ENCODE data around the gene AMDHD1.
A peak's percentile ranks its signal among the peaks of the same experiment; 100 is the strongest.

The AMDHD1 gene

DNA sequence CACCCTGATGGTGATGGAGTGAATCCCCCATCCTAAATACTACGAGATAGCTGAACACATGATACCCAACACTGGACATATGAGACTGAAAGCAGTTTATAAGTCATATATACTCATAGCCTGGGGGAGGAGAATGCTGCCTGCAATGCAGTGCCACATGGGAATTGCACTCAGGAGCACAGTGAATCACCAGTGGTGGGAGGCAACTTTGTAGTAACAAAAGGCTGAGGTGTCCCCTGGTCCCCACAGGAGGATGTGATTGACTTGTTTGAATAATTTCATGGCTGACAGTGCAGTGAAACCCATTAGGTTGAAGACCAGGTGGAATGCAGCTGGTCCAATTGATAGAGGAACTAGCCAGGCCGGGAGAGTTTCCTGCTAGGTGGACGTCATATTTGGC is 20.9 kb upstream of the AMDHD1 start:
- Histone ChIP-seq H3K27me3 (replicated peaks in 2 of 5; ENCODE audit: control insufficient read depth in 4 of 5, insufficient read depth in 5 of 5, low read length in 4 of 5) (peaks cover 0 to 2% (median 0%) of the 10 kb centered on the region in 5 experiments), H3K36me3 (ENCODE audit: control insufficient read depth in 4 of 4, insufficient read depth in 4 of 4, low read length in 3 of 4) (no peaks in the 10 kb centered on the region), H3K4me1 (ENCODE audit: control extremely low read depth in 1 of 4, control insufficient read depth in 4 of 4, insufficient read depth in 4 of 4, low read length in 3 of 4) (no peaks in the 10 kb centered on the region), H3K4me3 (ENCODE audit: control insufficient read depth in 1 of 7, extremely low read depth in 1 of 7, insufficient read depth in 4 of 7, low read depth in 2 of 7, low read length in 6 of 7) (no peak overlapping the region), H3K9me3 (ENCODE audit: control extremely low read depth in 1 of 5, control insufficient read depth in 4 of 5, insufficient read depth in 2 of 5, low read depth in 1 of 5, low read length in 4 of 5) (peaks cover 0 to 1% (median 0%) of the 10 kb centered on the region in 5 experiments), H3K27ac (ENCODE audit: insufficient read depth in 1 of 2, low read depth in 1 of 2, low read length in 2 of 2, poor library complexity in 1 of 2, severe bottlenecking in 2 of 2) (no peak overlapping the region)
- DNase-seq = peak in 1 of 3 donors; percentile 13
- ChIA-PET POLR2A (no interaction called here), CTCF (interaction anchor here (1.6 kb wide), 1 partner anchor 77 kb away, joined by 7 read pairs; no protein-coding TSS in a partner anchor)
- WGBS (ENCODE audit: insufficient coverage) = 11% methylated on average over 2 of the region's 3 CpGs

DNA sequence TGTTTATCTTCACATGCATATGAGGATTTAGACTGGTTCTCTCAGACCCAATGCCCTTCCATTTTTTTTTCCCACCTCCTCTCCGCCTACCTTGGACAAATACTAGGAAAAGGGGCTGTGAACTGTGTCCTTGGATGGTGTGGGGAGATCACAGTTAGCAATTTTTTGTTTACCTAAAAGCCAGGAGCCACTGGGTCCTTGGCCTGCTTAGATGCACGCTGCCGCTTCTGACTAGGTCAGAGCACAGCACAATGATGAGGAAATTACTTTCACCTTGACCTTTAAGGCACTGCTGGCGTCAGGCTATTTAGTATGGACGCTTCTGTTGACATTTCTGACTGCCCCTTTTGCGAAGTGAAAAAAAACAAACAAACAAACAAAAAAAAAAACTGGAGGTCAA is 2.6 kb upstream of the AMDHD1 start:
- CTCF ChIA-PET = interaction anchor here (0.9 to 2.3 kb wide), 3 partner anchors 22 to 59 kb away, joined by 3 to 17 read pairs (median 4); no protein-coding TSS in a partner anchor
- H3K27ac ChIP-seq (ENCODE audit: insufficient read depth in 1 of 2, low read depth in 1 of 2, low read length in 2 of 2, poor library complexity in 1 of 2, severe bottlenecking in 2 of 2) = no peak overlapping the region
- H3K36me3 ChIP-seq (ENCODE audit: control insufficient read depth in 4 of 4, insufficient read depth in 4 of 4, low read length in 3 of 4) = no peaks in the 10 kb centered on the region
- no peak overlapping the region for H3K4me3 ChIP-seq (ENCODE audit: control insufficient read depth in 1 of 7, extremely low read depth in 1 of 7, insufficient read depth in 4 of 7, low read depth in 2 of 7, low read length in 6 of 7)
- peaks cover 0 to 13% (median 7%) of the 10 kb centered on the region in 4 experiments for H3K4me1 ChIP-seq (ENCODE audit: control extremely low read depth in 1 of 4, control insufficient read depth in 4 of 4, insufficient read depth in 4 of 4, low read length in 3 of 4)
- no peak for DNase-seq
- WGBS (ENCODE audit: insufficient coverage) = 100% methylated on average over 2 of the region's 6 CpGs
- POLR2A ChIA-PET = no interaction called here
- no peaks in the 10 kb centered on the region for H3K27me3 ChIP-seq (replicated peaks in 2 of 5; ENCODE audit: control insufficient read depth in 4 of 5, insufficient read depth in 5 of 5, low read length in 4 of 5)
- no peaks in the 10 kb centered on the region for H3K9me3 ChIP-seq (ENCODE audit: control extremely low read depth in 1 of 5, control insufficient read depth in 4 of 5, insufficient read depth in 2 of 5, low read depth in 1 of 5, low read length in 4 of 5)

DNA sequence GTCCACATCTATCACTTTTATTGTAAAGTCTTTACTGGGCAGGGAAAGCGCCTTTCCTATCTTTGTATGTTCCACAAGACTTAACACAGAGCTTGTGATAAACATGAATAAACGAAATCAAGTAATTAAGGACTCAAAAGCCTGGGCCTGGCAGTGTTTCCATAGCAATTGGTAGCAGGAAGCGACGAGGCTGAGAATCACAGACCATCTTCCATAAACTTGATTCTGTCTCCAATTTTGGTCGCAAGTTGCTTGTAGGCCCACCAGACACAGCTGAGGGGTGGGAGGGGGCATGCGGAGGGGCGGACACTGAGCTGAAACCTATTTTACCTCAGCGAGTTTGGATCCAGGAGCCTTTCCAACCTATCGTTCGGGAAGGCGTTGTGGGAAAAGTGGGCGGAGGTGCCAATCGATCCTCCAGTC is 1.0 kb upstream of the AMDHD1 start:
- Histone ChIP-seq H3K9me3 (ENCODE audit: control extremely low read depth in 1 of 5, control insufficient read depth in 4 of 5, insufficient read depth in 2 of 5, low read depth in 1 of 5, low read length in 4 of 5) (no peaks in the 10 kb centered on the region), H3K27me3 (replicated peaks in 2 of 5; ENCODE audit: control insufficient read depth in 4 of 5, insufficient read depth in 5 of 5, low read length in 4 of 5) (no peaks in the 10 kb centered on the region), H3K36me3 (ENCODE audit: control insufficient read depth in 4 of 4, insufficient read depth in 4 of 4, low read length in 3 of 4) (no peaks in the 10 kb centered on the region), H3K4me3 (ENCODE audit: control insufficient read depth in 1 of 7, extremely low read depth in 1 of 7, insufficient read depth in 4 of 7, low read depth in 2 of 7, low read length in 6 of 7) (peak overlapping the region; percentile 25 to 90 (median 86)), H3K27ac (ENCODE audit: insufficient read depth in 1 of 2, low read depth in 1 of 2, low read length in 2 of 2, poor library complexity in 1 of 2, severe bottlenecking in 2 of 2) (peak overlapping the region; percentile 54 to 68), H3K4me1 (ENCODE audit: control extremely low read depth in 1 of 4, control insufficient read depth in 4 of 4, insufficient read depth in 4 of 4, low read length in 3 of 4) (peaks cover 0 to 13% (median 7%) of the 10 kb centered on the region in 4 experiments)
- CTCF ChIA-PET = interaction anchor here (1.2 to 4.0 kb wide), 6 partner anchors 13 to 57 kb away, joined by 3 to 30 read pairs (median 8); no protein-coding TSS in a partner anchor
- POLR2A ChIA-PET = interaction anchor here (0.6 kb wide), 1 partner anchor 562 kb away, joined by 4 read pairs; no protein-coding TSS in a partner anchor
- peak in 2 of 3 donors; percentile 65 to 76 for DNase-seq
- WGBS (ENCODE audit: insufficient coverage) = 5% methylated on average over 4 of the region's 13 CpGs

DNA sequence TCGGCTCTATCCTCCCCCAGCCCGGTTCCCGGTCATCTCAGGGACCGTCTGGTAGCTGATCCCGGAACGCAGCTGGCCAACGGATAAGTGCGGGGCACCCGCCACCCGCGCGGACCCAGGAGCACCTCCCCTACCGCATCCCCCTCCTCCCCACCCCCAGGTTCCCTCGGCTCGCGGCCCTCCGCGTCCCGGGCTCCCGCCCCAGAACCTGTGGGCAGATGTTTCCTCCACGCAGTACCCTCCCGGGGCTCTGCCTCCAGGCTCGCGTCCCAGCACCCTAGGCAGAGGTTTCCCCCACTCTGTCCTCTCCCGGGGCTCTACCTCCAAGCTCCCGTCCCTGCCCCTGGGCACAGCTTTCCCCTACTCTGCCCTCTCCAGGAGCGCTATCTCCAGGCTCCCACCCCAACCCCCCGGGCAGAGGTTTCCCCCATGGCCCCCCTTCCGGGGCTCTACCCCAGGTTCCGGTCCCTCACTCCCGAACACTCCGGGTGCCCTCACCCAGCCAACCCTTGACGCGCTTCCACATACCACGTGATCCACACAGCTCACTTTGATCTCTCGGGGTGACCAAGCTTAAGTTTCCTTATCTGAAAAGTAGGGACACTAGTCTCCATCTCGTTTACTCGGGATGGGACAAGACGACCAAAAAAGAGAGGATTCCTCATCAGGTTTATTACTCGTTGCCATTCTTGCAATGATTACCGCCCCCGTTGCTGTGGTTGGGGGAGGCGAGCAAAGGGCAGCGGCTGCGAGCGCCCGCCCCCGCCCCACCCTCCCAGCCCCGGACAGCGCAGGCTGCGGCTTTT is 404 bp upstream of the AMDHD1 start, which contains the start of gene CCDC38:
TSS of gene CCDC38 (minus strand) at position 91 of the 806 bp plus-strand sequence. CDS start 6,105 bp downstream, outside the sequence.
- Histone ChIP-seq H3K4me3 (ENCODE audit: control insufficient read depth in 1 of 7, extremely low read depth in 1 of 7, insufficient read depth in 4 of 7, low read depth in 2 of 7, low read length in 6 of 7) (peak within 1 kb of the TSS; percentile 25 to 90 (median 86)), H3K27me3 (replicated peaks in 2 of 5; ENCODE audit: control insufficient read depth in 4 of 5, insufficient read depth in 5 of 5, low read length in 4 of 5) (no peaks in the 10 kb centered on the region), H3K36me3 (ENCODE audit: control insufficient read depth in 4 of 4, insufficient read depth in 4 of 4, low read length in 3 of 4) (no peaks in the 10 kb centered on the region), H3K27ac (ENCODE audit: insufficient read depth in 1 of 2, low read depth in 1 of 2, low read length in 2 of 2, poor library complexity in 1 of 2, severe bottlenecking in 2 of 2) (peak within 1 kb of the TSS; percentile 54 to 68), H3K4me1 (ENCODE audit: control extremely low read depth in 1 of 4, control insufficient read depth in 4 of 4, insufficient read depth in 4 of 4, low read length in 3 of 4) (peaks cover 0 to 13% (median 7%) of the 10 kb centered on the region in 4 experiments), H3K9me3 (ENCODE audit: control extremely low read depth in 1 of 5, control insufficient read depth in 4 of 5, insufficient read depth in 2 of 5, low read depth in 1 of 5, low read length in 4 of 5) (no peaks in the 10 kb centered on the region)
- 0% methylated on average over 51 of the region's 51 CpGs for WGBS (ENCODE audit: insufficient coverage)
- ChIA-PET POLR2A (interaction anchor here (0.6 kb wide), 1 partner anchor 561 kb away, joined by 4 read pairs; no protein-coding TSS in a partner anchor), CTCF (interaction anchor here (0.8 to 4.0 kb wide), 9 partner anchors 12 to 82 kb away, joined by 3 to 30 read pairs (median 5); no protein-coding TSS in a partner anchor)
- DNase-seq = peak; percentile 79 to 90 (median 86)

DNA sequence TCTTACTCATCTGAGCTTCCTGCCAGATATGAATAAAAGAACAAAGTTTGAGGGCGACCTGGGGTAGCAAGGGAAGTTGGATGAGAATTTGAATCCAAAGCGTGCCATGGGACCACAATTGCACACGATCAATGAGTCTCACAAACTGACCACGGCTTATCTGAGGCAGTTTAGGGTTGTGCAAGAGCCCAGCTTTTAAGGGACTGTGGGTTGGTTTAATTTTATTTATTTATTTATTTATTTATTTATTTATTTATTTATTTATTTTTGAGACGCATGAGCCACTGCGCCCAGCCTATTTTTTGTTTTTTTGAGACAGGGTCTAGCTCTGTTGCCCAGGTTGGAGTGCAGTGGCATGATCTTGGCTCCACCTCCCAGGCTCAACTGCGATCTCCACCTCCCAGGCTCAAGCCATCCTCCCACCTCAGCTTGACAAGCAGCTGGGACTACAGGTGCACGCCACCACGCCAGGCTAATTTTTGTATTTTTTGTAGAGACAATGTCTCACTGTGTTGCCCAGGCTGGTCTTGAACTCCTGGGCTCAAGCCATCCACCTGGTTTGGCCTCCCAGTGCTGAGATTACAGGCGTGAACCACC is 1.1 kb downstream of the AMDHD1 start:
- peak in 1 of 3 donors; percentile 14 for DNase-seq
- peaks cover 0 to 13% (median 7%) of the 10 kb centered on the region in 4 experiments for H3K4me1 ChIP-seq (ENCODE audit: control extremely low read depth in 1 of 4, control insufficient read depth in 4 of 4, insufficient read depth in 4 of 4, low read length in 3 of 4)
- ChIA-PET CTCF (interaction anchor here (0.9 to 4.0 kb wide), 6 partner anchors 10 to 83 kb away, joined by 3 to 30 read pairs (median 4); no protein-coding TSS in a partner anchor), POLR2A (interaction anchor here (1.6 kb wide), 1 partner anchor 9 kb away, joined by 4 read pairs; no protein-coding TSS in a partner anchor)
- H3K36me3 ChIP-seq (ENCODE audit: control insufficient read depth in 4 of 4, insufficient read depth in 4 of 4, low read length in 3 of 4) = no peaks in the 10 kb centered on the region
- H3K4me3 ChIP-seq (ENCODE audit: control insufficient read depth in 1 of 7, extremely low read depth in 1 of 7, insufficient read depth in 4 of 7, low read depth in 2 of 7, low read length in 6 of 7) = peak overlapping the region in 2 of 7 experiments; percentile 77 to 90
- 94% methylated on average over 5 of the region's 10 CpGs for WGBS (ENCODE audit: insufficient coverage)
- no peaks in the 10 kb centered on the region for H3K27me3 ChIP-seq (replicated peaks in 2 of 5; ENCODE audit: control insufficient read depth in 4 of 5, insufficient read depth in 5 of 5, low read length in 4 of 5)
- H3K27ac ChIP-seq (ENCODE audit: insufficient read depth in 1 of 2, low read depth in 1 of 2, low read length in 2 of 2, poor library complexity in 1 of 2, severe bottlenecking in 2 of 2) = no peak overlapping the region
- no peaks in the 10 kb centered on the region for H3K9me3 ChIP-seq (ENCODE audit: control extremely low read depth in 1 of 5, control insufficient read depth in 4 of 5, insufficient read depth in 2 of 5, low read depth in 1 of 5, low read length in 4 of 5)

DNA sequence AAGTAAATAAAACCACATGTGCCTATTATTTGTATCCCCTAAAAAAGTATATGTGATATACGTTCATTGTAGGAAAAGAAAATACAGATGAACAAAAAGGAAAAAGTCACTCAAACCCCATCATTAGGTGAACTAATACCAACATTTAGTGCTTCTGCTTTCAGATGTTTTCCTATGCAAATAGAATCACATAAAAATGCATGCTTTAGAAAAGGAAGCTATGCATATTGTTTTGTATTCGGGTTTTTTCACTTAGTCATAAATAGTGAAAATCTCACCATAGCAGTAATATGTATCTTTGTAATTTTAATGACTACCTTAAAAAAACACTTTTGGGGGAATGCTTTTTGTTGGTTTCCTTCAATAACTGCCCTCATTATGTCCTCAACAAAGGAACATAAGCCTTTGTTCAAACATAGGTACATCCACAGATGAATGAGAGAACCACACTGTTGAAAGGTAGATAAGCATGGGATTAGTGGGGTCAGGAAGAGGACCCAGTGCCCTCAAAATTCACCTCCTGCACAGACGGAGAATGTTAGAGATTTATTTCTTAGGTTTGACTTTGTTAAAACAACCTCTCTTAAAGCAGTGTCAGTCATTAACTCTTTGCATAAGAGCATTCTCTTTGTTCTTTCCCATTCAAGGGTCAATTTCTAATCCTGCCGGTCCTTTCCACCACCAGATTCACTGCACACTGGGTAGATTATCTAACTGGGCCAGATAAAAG is 6.5 kb downstream of the AMDHD1 start:
- CTCF ChIA-PET = no interaction called here
- Histone ChIP-seq H3K4me3 (ENCODE audit: control insufficient read depth in 1 of 7, extremely low read depth in 1 of 7, insufficient read depth in 4 of 7, low read depth in 2 of 7, low read length in 6 of 7) (no peak overlapping the region), H3K27me3 (replicated peaks in 2 of 5; ENCODE audit: control insufficient read depth in 4 of 5, insufficient read depth in 5 of 5, low read length in 4 of 5) (no peaks in the 10 kb centered on the region), H3K27ac (ENCODE audit: insufficient read depth in 1 of 2, low read depth in 1 of 2, low read length in 2 of 2, poor library complexity in 1 of 2, severe bottlenecking in 2 of 2) (no peak overlapping the region), H3K9me3 (ENCODE audit: control extremely low read depth in 1 of 5, control insufficient read depth in 4 of 5, insufficient read depth in 2 of 5, low read depth in 1 of 5, low read length in 4 of 5) (no peaks in the 10 kb centered on the region), H3K36me3 (ENCODE audit: control insufficient read depth in 4 of 4, insufficient read depth in 4 of 4, low read length in 3 of 4) (no peaks in the 10 kb centered on the region), H3K4me1 (ENCODE audit: control extremely low read depth in 1 of 4, control insufficient read depth in 4 of 4, insufficient read depth in 4 of 4, low read length in 3 of 4) (no peaks in the 10 kb centered on the region)
- POLR2A ChIA-PET = no interaction called here
- no CpG with 5 or more reads among the region's 4 CpGs for WGBS (ENCODE audit: insufficient coverage)
- no peak for DNase-seq

All from common myeloid progenitor, CD34-positive (primary cell).